Measurements from ENCODE around the gene GABRQ. TPM values are rescaled to one million over a fixed set of nuclear protein-coding genes. Genes with fewer than 3 reads are reported as not detected.

Gene GABRQ
- total and polyA plus RNA-seq, 10 donors: 0.02 to 0.09 TPM; not detected in 8

DNA sequence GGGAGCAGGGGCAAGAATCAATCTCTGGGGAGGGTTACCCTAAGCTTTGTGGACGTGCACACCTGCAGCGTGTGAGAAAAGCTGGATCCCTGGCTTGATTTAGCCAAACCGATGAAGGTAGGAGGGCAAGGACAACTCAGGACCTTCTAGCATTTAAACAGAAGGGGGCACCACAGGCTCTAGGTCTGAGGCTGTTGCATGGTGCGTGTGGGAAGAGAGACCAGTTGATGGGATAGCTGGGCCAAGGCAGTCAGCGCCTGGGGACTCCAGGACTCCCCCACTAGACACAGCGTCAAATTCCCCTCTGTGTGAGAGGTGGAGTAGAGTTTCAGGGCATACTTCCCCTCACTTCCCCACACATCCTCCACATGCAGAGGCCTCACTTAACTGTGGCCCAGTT is 4.3 kb downstream of the GABRQ start:
- TF ChIP-seq POLR2AphosphoS5 (IDR thresholded peaks at IDR 0.05) (no peak), POLR2A (IDR thresholded peaks at IDR 0.05) (no peak)
- TF ChIP-seq, protein P1, sequence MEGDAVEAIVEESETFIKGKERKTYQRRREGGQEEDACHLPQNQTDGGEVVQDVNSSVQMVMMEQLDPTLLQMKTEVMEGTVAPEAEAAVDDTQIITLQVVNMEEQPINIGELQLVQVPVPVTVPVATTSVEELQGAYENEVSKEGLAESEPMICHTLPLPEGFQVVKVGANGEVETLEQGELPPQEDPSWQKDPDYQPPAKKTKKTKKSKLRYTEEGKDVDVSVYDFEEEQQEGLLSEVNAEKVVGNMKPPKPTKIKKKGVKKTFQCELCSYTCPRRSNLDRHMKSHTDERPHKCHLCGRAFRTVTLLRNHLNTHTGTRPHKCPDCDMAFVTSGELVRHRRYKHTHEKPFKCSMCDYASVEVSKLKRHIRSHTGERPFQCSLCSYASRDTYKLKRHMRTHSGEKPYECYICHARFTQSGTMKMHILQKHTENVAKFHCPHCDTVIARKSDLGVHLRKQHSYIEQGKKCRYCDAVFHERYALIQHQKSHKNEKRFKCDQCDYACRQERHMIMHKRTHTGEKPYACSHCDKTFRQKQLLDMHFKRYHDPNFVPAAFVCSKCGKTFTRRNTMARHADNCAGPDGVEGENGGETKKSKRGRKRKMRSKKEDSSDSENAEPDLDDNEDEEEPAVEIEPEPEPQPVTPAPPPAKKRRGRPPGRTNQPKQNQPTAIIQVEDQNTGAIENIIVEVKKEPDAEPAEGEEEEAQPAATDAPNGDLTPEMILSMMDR (IDR thresholded peaks at IDR 0.05 in 8 of 11, conservative IDR thresholded peaks at IDR 0.05 in 3 of 11): no peak
- intact Hi-C loops (cut with DNase I; ENCODE audit: low total_unique reads): no loop called here
- Histone ChIP-seq H3K36me3 (no peaks in the 10 kb centered on the region), H3K9me3 (no peaks in the 10 kb centered on the region), H3K27me3 (replicated peaks in 1 of 7) (peaks cover 0 to 44% (median 29%) of the 10 kb centered on the region in 7 donors), H3K4me3 (no peak overlapping the region), H3K27ac (no peak overlapping the region), H3K4me1 (peaks cover 0 to 5% (median 0%) of the 10 kb centered on the region in 6 donors)
- 50 to 93% (median 68%) methylated on average over 4 to 6 of the region's 6 CpGs for WGBS, 5 donors
- no peak for DNase-seq

DNA sequence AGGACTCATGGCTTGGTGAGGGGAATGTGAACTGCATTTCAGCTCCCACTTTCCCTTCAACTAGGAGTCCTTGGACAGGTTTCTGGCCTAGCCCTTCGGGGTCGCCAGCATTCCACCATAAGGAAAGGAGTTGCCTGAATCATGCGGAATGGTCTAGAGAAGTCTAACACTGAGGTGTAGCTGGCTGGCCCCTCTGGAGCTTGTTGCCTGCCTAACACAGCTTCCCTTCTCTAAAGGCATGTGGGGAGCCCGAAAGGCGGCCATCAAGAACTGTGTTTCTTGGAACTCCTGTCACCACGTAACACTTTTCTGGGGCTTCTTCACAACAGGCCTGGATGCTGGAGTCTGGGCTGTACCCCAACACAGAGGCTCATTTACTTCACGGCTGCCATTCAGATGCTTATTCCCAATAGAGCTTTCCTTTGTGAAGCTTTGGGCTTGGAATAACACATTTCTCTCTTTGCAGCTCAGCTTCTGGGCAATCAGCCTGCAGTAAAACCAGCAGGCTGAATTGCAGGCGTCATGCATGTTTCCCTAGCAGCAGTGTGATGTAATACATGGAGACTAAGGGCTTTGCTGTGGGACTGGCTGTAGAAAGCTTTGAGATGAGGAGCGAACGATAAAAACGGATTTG is 5.4 kb downstream of the GABRQ start:
- 79 to 93% (median 82%) methylated on average over 7 to 11 of the region's 11 CpGs for WGBS, 5 donors
- Histone ChIP-seq H3K27me3 (replicated peaks in 1 of 7) (peaks cover 0 to 33% (median 18%) of the 10 kb centered on the region in 7 donors), H3K27ac (no peak overlapping the region), H3K4me1 (no peaks in the 10 kb centered on the region), H3K9me3 (no peaks in the 10 kb centered on the region), H3K36me3 (no peaks in the 10 kb centered on the region), H3K4me3 (no peak overlapping the region)
- intact Hi-C loops (cut with DNase I; ENCODE audit: low total_unique reads): no loop called here
- TF ChIP-seq, protein P1 (IDR thresholded peaks at IDR 0.05 in 8 of 11, conservative IDR thresholded peaks at IDR 0.05 in 3 of 11): no peak
- no peak for DNase-seq

DNA sequence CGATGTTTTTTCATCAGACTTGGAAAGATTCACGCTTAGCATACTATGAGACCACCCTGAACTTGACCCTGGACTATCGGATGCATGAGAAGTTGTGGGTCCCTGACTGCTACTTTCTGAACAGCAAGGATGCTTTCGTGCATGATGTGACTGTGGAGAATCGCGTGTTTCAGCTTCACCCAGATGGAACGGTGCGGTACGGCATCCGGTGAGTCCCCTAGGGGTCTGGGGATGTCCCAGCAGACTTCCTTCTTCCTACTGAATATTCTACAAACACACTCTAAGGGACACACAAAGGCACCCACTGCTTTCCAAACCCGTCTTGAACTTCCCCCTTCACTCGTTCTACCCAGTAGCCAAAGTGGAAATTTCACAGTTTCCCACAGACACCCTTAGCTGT is 9.3 kb downstream of the GABRQ start:
- no peak for DNase-seq
- Histone ChIP-seq H3K27ac (no peak overlapping the region), H3K27me3 (replicated peaks in 1 of 7) (no peaks in the 10 kb centered on the region), H3K36me3 (no peaks in the 10 kb centered on the region), H3K4me3 (no peak overlapping the region), H3K4me1 (no peaks in the 10 kb centered on the region), H3K9me3 (no peaks in the 10 kb centered on the region)
- intact Hi-C loops (cut with DNase I; ENCODE audit: low total_unique reads): no loop called here
- 70 to 83% (median 75%) methylated on average over 12 of the region's 12 CpGs for WGBS, 5 donors
- no peak for TF ChIP-seq POLR2AphosphoS5 (IDR thresholded peaks at IDR 0.05)
- TF ChIP-seq POLR2A (IDR thresholded peaks at IDR 0.05): no peak

DNA sequence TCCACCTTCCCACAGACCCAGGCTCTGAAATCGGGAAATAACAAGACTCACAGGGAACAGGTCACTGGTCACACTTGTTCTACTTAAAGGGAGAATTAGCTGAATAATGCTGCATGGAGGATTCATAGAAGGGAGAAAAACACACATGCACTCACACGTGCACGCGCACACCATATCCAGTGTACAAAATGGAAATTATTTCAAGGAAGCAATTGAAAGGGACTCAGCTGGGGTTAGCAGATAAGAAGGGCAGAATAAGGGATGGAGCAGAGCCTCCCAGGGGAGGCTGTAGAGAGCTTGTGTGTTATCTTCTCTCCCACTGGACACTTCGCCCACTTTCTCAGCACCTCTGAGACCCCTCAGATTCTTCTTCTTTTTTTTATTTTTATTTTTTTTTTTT is 10.3 kb downstream of the GABRQ start:
- TF ChIP-seq POLR2A (IDR thresholded peaks at IDR 0.05) (no peak), POLR2AphosphoS5 (IDR thresholded peaks at IDR 0.05) (no peak)
- TF ChIP-seq, protein P1 (IDR thresholded peaks at IDR 0.05 in 8 of 11, conservative IDR thresholded peaks at IDR 0.05 in 3 of 11): no peak
- 80 to 87% (median 83%) methylated on average over 5 of the region's 5 CpGs for WGBS, 5 donors
- intact Hi-C loops (cut with DNase I; ENCODE audit: low total_unique reads): no loop called here

More for the DNA sequence above, 10.3 kb downstream of the GABRQ start:
- Histone ChIP-seq H3K27ac (no peak overlapping the region), H3K4me1 (no peaks in the 10 kb centered on the region), H3K9me3 (no peaks in the 10 kb centered on the region), H3K27me3 (replicated peaks in 1 of 7) (no peaks in the 10 kb centered on the region), H3K4me3 (no peak overlapping the region), H3K36me3 (no peaks in the 10 kb centered on the region)
- DNase-seq: no peak

Measured in spleen (tissue), 11 donors.